Stimulated activated CD4-positive, alpha-beta T cell treated with anti-CD3 and anti-CD28 coated beads, Interleukin-1b, Interleukin-23, amount 100 ng/mL, for 1 hour (primary cell): ENCODE results near the gene ACTG1.

ENCODE experiments used
- DNase-seq, 2 donors: peaks; one replicate each; pipeline ENCODE4 v3.0.0-alpha.2; 2020; ENCODE audit warnings: low read depth in 2 of 2

ACTG1 gene

DNA sequence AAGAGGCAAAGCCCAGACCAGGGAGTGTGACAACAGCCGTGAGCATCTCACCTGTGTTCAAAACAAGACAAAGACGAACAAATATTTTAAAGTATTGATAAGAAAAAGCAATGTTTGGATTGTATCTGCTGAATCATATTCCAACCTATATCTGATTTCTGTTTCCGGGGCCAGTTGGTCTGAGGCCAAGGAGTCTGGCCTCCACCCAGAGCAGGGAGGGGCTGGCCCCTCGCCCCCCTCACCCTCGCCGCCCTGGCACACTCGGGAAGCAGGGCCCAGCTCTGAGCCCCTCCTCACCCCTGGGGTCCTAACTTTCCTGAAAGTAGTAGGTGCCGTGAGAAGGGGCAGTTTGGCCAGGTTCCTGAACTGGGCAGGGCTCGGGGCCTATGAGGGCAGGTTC lies 48.0 kb downstream of the ACTG1 start:
- no peak for DNase-seq

- DNase-seq, result no peak
Observed at GRCh38 chr17:81463506-81463905, 49.1 kb downstream of the ACTG1 start.

DNA sequence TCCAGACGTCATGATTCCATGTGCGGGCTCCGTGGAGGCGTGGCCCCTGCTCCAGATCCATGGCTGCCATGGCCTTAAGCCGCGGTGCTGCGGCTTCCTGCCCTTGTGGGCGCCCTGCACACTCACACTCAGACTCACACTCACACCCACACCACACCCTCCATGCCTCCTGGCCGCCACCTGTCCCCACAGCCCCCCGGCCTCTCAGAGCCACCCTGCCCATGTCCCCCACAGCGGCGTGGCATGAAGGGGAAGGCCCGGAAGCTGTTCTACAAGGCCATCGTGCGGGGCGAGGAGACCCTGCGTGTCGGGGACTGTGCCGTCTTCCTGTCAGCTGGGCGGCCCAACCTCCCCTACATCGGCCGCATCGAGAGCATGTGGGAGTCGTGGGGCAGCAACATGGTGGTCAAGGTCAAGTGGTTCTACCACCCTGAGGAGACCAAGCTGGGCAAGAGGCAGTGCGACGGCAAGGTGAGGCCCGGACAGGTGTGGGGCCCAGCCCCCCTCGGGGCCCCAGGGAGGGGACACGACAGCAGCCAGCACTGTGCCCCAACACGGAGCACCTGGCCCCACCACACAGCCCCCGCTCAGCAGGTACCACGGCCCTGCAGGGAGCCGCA lies 50.0 kb downstream of the ACTG1 start:
- DNase-seq, result no peak

GRCh38 chr17:81461607-81462500 lies 50.7 kb downstream of the ACTG1 start:
- no peak for DNase-seq

DNA sequence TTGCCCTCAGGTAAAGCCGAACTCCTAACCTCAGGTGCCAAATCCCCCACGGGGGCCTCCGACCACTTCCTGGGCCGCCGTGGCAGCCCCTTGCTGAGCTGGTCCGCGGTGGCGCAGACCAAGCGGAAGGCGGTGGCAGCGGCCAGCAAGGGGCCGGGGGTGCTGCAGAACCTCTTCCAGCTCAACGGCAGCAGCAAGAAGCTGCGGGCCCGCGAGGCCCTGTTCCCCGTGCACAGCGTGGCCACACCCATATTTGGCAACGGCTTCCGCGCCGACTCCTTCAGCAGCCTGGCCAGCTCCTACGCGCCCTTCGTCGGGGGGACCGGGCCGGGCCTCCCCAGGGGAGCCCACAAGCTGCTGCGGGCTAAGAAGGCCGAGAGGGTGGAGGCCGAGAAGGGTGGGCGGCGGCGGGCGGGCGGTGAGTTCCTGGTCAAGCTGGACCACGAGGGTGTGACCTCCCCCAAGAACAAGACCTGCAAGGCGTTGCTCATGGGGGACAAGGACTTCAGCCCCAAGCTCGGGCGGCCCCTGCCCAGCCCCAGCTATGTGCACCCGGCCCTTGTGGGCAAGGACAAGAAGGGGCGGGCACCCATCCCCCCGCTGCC lies 51.6 kb downstream of the ACTG1 start:
- DNase-seq, result no peak
